IMR-90 (cell line): Measurements from ENCODE around the gene HIVEP3.

Experiments used
- CHD1 ChIP-seq: IDR thresholded peaks from 2 replicates; pipeline ENCODE4 v1.6.1; 2012; ENCODE audit warnings: low read depth, low read length, improper control_type of control experiment
- CTCF ChIP-seq: conservative IDR thresholded peaks from 2 replicates; pipeline ENCODE4 v1.5.1; 2012; ENCODE audit warnings: mild to moderate bottlenecking, low read depth, low read length, improper control_type of control experiment
- ELK1 ChIP-seq: fragments of 150-350 bp; IDR thresholded peaks from 2 replicates; pipeline ENCODE4 v1.6.1; 2016; ENCODE audit warnings: low read depth, mild to moderate bottlenecking, low read length, moderate library complexity, borderline replicate concordance
- RFX5 ChIP-seq: IDR thresholded peaks from 2 replicates; pipeline ENCODE4 v1.8.0; 2012; ENCODE audit warnings: low read depth, mild to moderate bottlenecking, low read length, moderate library complexity
- USF2 ChIP-seq: fragments of 150-350 bp; IDR thresholded peaks from 2 replicates; pipeline ENCODE4 v1.6.1; 2017; ENCODE audit warnings: mild to moderate bottlenecking, antibody characterized with exemption, low read length, low read depth

GRCh38 chr1:41872074-41872473 lies 46.6 kb downstream of the HIVEP3 start:
- no peak for TF ChIP-seq ELK1
- TF ChIP-seq USF2 = no peak
- TF ChIP-seq CTCF = no peak
- no peak for TF ChIP-seq RFX5
- no peak for TF ChIP-seq CHD1
